H54 (cell line): ENCODE measurements around the gene ZSCAN18.

ENCODE experiments used
- DNase-seq: peaks from one replicate; pipeline ENCODE4 v3.0.0; 2011; ENCODE audit warnings: low spot score, mixed read lengths; ENCODE audit not compliant: insufficient read length
- FAIRE-seq: peaks from 3 replicates; lab custom pipeline; 2011; peaks lifted over from hg19 to GRCh38; lab: Jason Lieb, UNC
- POLR2A ChIP-seq: IDR thresholded peaks from 2 replicates; pipeline ENCODE4 v1.6.1; 2011; ENCODE audit warnings: low read depth, mild to moderate bottlenecking, low read length

Gene ZSCAN18

GRCh38 chr19:58042495-58043340, 55.3 kb downstream of the ZSCAN18 start:
- no peak for DNase-seq
- FAIRE-seq = no peak
- TF ChIP-seq POLR2A = no peak

GRCh38 chr19:58040751-58041525, 57.1 kb downstream of the ZSCAN18 start:
- FAIRE-seq (no peak), DNase-seq (no peak)
- no peak for TF ChIP-seq POLR2A

GRCh38 chr19:58038688-58039204, 59.3 kb downstream of the ZSCAN18 start:
- no peak for TF ChIP-seq POLR2A
- DNase-seq = no peak
- no peak for FAIRE-seq

- TF ChIP-seq POLR2A = no peak
- DNase-seq (no peak), FAIRE-seq (no peak)
Measured at GRCh38 chr19:58037927-58038687, 59.9 kb downstream of the ZSCAN18 start.

GRCh38 chr19:58035863-58036262, 62.2 kb downstream of the ZSCAN18 start:
- TF ChIP-seq POLR2A = no peak
- DNase-seq = no peak
- no peak for FAIRE-seq

GRCh38 chr19:58034477-58034793, 63.6 kb downstream of the ZSCAN18 start:
- FAIRE-seq (no peak), DNase-seq (no peak)
- TF ChIP-seq POLR2A = no peak
